ENCODE results near the gene CARD9.

GRCh38 chr9:136403538-136403914, 30.1 kb upstream of the CARD9 start:
- TF ChIP-seq CTCF (IDR thresholded peaks at IDR 0.05) (no peak), POLR2A (IDR thresholded peaks at IDR 0.05) (no peak)

All from Peyer's patch (tissue), 4 donors.